NCI-H146 treated with DMSO at 0.1 percent for 48 hours (cell line): ENCODE data around the gene TEX14.
"Not testable (repeated sequence)": the region's sequence is repeated elsewhere in the genome, so short reads cannot be mapped to it uniquely, and the experiment has no call there.

ENCODE experiments used
- DNase-seq: peaks from one replicate; lab custom pipeline; 2025; ENCODE audit not compliant: unreplicated experiment; lab: John Stamatoyannopoulos, UW

The TEX14 gene

DNA sequence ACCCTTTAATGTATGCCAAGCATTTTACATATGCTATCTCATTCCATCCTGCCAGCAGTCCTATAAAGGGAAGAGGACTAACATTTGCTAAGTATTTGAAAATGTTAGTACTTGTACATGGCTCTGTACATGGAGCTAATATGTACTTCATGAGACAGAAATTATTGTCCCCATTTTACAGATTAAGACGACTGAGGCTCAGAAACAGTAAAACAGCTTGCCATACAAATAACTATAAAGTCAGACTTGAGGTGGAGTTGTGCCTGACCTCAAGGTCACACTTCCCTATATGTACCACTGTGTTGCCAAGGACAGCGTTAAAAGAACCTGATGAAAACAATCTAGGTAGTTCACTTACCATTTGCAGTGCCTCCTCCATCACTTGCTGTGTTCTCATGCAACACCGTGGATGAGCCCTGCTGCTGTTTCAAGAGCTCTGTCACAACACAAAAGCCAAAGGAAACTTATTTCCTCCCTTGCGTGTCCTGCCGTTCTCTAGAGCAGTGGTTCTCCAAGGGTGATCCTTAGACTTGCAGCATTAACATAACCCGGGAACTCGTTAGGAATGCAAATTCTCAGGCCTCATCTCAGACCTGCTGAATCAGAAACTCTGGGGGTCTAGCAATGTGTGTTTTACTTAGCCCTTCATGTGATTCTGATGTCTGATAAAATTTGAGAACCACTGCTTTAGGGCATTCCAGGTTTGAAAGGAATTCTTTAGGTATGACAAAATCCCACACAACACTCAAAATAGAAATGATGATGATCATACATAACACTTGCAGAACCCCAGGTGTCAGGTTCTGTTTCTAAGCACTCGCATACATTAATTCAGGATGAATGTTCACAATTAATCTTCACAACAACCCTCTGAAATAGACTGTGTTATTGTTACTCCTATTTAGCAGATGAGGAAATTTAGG, 126.2 kb downstream of the TEX14 start:
- no peak for DNase-seq

DNA sequence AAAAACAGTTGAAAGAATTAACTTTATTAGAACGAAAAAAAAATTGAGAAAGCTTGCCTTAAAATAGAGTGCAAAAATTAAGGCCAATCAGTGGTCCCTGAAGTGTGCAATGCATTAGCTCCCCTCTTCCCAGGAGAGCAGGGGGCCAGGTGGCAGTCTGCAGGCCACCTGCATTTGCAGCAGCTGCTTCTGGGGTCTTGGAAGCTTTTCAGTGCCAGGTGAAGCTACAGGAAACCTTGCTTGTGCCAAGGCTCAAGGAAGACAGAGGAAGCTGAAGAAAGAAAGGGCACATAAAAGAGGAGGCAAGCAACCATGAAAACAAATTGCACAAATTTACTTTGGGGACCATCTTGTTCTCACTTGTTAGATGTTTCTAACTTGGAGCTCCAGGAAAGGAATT, 126.9 kb downstream of the TEX14 start:
- DNase-seq = no peak

DNA sequence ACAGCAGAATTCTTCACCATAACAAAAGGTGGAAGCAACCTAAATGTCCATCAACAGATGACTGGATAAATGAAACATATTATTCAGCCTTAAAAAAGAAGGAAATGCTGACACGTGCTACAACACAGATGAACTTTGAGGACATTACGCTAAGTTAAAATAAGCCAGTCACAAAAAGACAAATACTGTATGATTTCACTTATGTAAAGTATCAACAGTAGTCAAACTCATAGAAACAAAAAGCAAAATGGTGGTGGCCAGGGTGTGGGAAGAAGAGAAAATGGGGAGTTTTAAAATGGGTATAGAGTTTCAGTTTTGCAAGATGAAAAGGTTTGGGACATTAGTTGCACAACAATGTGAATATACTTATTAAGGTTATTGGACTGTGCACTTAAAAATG, 127.6 kb downstream of the TEX14 start:
- DNase-seq = no peak

DNA sequence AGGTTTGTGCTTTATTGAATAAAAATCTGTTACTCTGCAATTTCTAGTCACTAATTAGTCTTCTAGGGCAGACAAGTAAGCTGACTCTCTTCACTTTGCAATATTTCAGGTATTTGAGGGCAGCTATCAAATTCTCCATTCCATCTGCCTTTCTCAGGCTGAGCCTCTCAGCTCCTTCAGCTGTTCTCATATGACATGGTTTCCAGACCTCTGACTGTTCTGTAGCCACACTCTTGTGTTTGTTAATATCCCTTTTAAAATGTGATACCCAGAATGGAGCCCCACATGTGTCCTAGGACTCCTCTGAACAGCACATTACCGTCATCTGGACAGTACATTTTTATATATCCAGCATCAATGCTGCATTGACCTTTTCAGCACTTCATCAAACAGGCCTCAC, 131.3 kb downstream of the TEX14 start:
- no peak for DNase-seq

DNA sequence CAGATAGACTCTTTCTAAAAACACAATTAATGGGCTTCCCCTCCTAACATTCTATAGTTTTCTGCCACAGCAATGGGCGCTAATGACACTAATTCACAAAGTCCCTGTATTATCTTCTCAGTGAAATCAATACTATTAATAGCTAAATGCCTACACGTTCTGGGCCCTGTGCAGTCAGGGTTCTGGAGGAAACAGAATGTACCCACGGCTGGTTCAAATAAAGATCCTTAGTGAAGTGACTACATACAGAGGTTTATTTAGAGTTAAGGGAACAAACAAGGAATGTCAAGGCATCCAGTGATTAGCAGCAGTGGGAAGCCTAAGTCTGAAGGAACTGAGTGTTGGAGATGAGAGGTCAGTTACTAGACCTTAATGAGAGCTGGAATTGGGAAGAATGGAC, 133.9 kb downstream of the TEX14 start:
- DNase-seq = no peak

DNA sequence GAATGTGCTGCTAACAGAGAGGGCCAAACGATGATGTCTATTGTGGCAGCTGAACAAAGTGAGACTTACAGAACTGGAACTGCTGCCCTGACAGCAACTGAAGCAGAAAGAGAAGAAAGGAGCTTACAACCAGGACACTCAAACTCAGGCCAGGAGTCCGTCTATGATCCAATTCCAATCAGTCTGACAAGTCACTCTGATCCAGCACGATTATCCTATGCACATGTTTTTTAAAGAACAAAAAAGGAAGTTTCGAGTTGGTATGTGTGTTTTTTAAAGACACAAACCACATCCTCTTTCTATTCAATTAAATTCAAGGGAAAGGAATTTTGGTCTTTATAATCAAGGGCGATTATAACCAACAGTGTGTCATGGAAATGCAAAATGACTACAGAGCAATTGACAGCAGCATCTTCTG, 135.0 kb downstream of the TEX14 start:
- no peak for DNase-seq

DNA sequence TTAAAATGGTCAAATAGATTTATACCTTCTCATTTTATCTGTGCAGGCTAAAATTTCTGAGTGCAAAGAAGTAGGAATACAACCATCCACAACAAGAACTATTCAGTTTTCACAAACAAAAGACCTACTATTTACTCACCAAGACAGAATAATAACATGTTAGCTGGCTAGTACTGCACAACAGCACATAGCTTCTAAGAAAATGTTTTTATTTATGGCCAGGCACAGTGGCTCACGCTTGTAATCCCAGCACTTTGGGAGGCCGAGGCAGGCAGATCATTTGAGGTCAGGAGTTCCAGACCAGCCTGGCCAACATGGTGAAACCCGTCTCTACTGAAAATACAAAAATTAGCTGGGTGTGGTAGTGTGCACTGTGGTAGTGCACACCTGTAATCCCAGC, 136.7 kb downstream of the TEX14 start:
- not testable (repeated sequence) for DNase-seq

DNA sequence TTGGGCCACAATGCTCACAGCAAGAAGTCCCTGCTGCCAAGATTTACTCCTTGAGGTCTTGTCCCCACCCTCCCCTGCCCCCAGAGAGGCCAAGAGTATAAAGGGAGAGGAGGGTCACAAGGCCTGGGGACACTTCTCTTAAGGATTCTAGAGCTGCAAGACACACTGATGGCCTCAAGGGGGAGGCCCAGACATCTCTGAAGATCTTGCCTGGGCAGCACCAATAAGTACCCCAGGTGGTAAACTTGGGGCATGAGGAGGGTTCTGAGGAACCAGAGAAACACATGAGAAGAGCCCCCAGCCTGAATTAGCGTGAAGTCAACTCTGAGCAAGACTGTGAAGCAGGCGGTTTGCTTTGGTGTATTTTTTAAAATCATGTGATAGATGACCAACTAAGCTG, 150.6 kb downstream of the TEX14 start:
- DNase-seq = no peak

DNA sequence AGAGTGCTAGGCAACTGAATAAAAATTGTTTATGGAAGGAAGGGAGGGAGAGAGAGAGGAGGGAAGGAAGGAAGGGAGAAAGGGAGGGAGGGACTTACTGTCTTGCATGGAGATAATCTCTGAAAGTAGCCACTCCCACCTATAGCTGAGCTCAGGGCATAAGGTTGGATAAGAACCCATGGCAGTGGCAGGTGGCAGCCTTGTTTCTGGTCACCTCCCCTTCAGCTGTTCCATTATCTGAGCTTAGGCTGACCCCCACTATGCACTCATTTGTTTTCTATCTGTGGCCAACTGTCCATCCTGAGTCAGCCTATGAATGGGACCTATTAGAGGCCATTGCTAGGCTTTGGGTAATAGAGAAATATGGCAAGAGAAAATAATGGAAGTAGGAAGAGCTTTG, 152.1 kb downstream of the TEX14 start:
- DNase-seq = no peak

DNA sequence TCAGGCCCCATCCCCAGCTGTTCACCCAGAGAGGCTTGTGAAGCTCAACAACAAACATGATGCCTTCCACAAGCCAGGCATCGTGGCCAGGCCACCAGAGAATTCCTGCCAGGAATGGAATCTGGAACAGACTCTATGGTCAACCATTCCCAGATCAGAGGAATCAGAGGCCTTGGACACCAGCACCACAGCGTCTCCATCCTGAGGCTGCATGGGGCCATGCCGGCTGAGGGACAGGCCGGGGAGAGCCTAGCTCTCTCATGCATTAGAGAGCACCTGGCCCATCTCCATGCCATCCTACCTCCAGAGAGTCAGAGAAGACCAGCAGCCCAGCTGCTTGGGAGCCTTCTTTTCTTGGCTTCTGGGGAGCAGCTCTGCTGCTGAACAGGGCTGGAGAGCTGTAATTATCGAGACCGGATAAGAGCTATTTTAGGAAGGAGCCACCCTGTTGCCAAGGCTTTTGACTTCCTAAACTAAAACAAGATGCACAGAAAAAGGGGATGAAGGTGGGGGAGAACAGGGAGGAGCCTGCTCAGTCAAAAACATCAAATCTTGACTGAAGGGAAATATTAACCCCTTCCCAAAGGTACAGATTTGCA, 152.9 kb downstream of the TEX14 start:
- no peak for DNase-seq

DNA sequence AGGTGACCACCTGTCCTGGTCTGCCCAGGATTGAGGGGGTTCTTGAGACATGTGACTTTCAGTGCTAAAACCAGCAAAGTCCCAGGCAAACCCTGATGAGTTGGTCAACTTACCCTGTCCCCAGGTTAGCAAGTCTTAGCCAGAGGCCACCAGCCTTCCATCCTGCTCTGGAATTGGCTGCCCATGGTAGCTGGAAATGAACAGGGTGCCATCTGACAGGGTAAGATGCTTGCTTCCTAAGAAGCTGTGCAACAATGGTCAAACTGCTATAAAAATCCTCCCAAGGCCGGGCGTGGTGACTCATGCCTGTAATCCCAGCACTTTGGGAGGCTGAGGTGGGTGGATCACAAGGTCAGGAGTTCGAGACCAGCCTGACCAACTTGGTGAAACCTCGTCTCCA, 154.6 kb downstream of the TEX14 start:
- no peak for DNase-seq

DNA sequence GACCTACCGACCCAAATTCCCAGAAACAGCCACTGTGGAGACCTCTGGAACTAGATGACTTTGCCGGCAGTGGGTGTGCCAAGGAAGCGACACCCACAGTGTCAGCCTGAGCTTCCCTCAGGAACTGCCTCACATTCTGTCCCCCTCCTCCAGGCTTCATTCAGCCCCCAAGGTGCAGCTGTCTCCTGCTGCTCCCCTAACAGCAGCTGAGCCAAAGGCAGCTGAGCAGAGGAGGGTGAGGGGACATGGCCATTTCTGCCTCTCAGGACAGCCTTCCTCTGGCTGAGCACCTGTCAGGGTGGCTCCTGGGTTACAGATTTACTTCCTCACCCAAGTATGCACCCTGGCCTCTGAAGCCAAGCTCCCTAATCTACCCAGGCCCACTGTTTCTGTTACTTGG, 155.3 kb downstream of the TEX14 start:
- DNase-seq = no peak

DNA sequence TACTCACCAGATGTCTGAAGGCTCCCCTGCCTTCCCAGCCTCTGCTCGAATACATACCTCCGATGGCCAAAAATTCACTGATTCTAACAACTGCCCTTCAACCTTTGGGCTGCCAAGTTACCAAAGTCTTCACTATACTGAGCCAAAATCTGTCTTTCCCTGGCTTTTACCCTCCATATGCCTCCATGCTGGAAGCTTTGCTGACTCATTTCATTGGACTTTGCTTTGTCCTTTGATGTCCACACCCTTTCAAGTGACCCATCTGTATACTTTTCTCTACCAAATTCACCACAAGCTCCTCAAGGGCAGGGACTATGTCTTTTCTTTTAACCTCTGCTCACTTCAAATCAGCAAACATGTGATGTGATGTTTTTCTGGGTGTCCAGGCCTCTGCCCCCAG, 156.4 kb downstream of the TEX14 start:
- DNase-seq = no peak

DNA sequence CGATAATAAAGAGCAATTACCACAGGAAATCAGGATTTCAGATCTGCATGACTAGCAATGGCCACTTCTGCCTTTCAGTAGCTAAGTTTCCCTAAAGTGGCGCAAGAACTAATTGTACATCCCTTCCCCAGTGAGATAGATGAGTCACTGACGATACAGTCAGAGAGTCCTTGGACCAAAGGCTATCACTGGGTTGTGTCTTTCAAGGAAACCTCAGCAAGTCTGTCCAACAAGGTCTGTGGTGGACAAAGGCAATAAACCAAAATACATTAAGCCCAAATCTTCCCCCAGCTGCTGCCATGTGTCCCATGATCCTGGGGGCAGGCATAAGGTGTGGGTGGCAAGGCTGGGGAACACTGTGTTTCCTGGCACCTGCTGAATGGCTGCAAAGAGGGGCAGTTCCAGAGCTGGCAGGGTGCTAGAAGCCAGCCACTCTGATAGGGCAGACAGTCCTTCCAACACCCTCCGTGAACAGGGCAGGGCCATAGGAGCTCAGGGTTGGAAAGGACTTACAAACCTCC, 156.9 kb downstream of the TEX14 start:
- no peak for DNase-seq

DNA sequence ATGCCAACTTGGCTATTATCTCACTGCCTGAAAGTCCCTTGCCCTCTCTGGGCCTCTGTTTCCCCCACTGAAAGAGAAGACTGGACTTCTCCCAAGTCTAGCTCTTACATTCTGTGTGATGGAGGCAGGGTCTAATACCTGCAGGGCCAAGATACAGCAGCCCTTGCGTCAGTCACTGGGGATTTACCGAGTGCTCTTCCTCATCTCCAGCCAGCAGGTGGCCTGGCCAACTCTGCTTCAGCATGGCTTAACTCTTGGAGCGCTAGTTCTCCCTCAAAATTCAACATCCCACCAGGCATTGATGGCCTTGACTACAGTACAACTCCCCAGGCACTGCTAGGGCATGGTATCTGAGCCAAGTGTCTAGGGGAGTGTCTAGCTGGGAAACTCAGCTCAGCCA, 157.5 kb downstream of the TEX14 start:
- no peak for DNase-seq

DNA sequence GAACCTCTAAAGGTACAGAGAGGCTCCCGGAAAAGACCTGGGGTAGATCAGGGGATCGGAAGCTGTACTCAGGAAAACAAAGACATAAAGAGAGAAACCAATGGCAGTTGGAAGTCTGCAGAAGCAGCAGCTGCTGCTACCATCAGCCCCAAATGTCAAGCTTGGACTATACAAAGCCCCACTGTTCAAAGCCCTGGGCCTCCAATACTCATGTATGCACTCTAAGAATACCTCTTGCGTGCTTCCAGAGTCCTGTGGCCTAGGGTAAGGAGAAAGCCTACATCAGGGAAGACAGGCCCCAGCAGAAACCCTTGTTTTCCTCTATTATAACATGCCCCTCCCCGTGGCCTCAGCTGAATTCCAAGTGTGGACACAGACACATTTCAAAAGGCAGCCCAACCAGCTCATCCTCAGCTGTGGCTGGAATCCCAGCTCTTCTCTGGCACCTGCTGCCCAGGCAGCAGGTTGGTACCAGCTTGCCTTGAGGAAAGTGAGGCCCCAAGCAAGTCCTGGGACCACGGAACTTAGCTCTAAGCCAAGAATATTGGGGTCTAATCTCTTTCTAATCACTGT, 158.1 kb downstream of the TEX14 start:
- DNase-seq = no peak

DNA sequence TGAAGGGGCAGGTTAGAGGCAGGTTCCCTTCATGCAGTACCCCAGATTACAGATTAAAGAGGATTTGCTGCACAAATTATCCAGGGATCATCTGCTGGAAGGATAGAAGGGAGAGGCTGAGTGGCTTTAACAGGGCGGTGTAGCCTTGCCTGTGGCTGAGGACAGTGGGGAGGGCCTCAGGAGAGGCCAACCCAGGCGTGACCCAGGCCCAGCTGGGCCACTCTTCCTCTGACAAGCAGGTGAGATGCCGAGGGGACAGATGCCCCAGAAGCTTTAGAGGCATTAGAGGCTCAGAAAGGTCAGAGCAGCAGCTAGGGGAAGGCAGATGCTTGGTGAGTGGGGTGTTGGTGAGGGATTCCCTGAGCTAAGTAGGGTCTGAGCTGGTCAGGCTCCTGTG, 159.3 kb downstream of the TEX14 start:
- no peak for DNase-seq

DNA sequence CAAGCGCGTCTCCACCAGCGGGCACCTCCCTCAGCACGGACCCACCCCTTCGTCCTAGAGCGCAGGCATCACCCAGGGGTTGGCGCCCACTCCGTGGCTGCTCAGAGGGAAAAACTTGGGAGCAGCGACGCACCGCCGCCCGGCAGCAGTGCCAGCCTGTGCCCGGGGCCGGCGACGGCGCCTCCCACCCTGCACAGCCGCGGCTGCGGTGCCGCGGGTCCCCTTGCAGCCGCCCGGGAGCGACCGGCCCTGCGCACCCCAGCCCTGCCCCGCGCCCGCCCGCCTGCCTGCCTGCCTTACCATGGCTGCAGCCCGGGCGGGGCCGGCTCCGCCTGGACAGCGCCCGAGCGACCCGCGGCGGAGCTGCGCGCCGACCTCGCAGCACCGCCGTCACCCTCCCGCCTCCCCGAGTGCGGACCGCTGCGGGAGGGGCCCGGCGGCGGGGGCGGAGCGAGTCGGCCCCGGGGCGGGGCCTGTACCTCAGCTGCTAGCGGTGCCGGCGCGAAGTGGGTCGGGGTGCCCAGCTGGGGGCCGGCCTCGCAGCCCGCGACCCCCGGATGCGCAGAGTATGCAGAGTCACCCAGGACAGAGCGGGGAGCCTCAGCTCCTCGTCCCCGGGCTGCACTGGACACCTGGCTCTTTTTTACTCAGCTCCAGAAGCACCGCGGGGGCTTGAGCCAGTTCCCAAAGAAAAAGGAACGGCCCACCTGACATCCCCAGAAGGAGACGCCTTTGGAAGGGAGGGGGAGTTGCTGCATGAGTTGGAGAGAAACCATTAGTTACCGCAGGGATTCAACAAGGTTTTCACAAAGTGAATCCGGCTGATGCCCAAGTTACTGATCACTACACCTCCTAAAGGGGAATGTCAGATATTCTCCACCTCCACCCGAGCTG, 159.9 kb downstream of the TEX14 start:
- DNase-seq = peak; percentile 15

DNA sequence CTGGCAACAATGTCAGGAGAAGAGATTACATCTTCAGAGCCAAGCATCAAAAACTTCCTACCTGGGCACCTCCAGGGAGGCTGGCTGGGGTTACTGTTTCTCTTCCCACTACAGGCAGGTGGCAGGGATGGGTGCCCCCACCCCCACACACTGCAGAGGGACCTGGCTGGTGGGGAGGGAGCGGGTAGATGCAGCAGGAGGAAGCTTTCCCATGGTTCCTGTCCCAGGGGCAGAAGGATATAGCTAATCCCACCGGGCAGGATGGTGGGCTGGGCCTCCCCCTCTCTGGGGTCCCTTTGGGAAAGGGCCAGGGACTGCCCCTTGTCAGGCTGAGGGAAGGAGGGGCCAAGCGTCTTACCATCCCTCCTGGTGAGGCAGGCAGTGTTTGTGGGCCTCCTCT, 160.7 kb downstream of the TEX14 start:
- no peak for DNase-seq

DNA sequence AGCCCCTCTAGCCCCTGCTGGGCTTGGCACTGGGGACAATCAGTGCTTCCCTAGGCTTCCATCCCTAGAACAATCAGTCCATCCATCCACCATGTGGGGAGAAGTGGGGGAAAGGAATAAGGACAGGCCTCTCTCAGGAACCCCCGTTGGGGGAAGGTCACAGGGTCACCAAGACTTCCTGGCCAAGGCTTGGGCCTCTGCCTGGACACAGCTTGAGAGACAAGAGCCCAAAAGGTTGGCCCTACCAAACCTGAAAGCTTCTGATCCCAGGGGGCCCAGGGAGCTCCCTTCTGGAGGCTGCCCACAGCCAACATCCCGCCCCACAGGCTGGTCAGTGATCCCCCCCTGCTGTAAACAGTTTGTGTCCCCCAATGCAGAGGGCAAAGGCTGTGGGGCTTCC, 161.2 kb downstream of the TEX14 start:
- DNase-seq = no peak

DNA sequence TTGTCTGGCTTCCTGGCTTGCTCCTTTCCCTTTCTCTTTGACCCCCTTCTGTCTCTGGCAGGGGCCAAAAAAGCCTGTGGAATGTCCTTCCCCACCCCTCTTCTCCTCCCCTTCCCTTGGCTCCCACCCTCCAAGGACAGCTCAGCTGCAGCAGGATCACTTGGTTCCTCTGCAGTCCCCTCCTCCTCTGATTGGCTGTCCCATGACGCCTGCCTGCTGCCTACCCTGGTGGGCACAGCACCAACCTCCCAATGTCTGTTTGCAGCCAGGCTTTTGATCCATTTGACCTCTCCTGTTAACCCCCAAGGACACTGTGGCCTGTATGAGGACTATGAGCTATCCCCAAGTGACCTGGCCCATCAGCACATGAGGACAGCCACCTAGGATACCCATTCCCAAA, 162.6 kb downstream of the TEX14 start:
- DNase-seq = no peak
